Bronchial smooth muscle cell (primary cell): ENCODE measurements around the gene HSD17B8. TPM values are rescaled to one million over a fixed set of nuclear protein-coding genes. Genes with fewer than 3 reads are reported as not detected.

Experiments
- total RNA-seq: library from RNA; depleted of rRNA; stranded (reverse); fragments of >200 nt; gene quantifications from 2 replicates; pipeline ENCODE4 v1.2.1, GENCODE V29; 2014

The HSD17B8 gene
- total RNA-seq = 9.5 and 10.9 TPM in 2 replicates

DNA sequence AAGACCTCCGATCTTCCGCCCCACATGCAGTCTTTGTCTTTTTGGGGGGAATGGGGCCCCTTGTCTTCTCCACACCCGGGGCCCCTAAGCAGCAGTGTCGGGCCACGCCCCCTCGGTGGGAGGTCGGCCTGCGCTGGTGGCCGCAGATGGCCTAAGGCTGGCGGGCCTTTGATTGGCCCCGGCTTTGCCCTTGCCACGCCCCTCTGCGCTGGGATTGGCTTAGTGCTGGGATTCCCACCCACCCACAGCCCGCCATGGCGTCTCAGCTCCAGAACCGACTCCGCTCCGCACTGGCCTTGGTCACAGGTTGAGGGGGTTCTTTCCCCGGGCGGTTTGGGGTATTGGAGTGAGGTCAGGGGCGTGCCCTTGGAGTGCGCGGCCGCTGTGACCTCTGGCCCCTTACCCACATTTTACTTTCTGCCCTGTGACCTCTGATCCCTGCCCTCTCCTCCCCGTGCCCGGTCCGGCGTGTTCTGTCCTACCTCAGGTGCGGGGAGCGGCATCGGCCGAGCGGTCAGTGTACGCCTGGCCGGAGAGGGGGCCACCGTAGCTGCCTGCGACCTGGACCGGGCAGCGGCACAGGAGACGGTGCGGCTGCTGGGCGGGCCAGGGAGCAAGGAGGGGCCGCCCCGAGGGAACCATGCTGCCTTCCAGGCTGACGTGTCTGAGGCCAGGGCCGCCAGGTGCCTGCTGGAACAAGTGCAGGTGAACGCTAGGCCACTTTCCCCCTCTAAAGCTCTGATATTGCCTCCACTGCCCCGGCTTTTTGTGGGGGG is at the start of gene HSD17B8:
HSD17B8 (plus strand) TSS at position 241 of the 776 bp plus-strand sequence; CDS start at position 255, 14 bp downstream.

DNA sequence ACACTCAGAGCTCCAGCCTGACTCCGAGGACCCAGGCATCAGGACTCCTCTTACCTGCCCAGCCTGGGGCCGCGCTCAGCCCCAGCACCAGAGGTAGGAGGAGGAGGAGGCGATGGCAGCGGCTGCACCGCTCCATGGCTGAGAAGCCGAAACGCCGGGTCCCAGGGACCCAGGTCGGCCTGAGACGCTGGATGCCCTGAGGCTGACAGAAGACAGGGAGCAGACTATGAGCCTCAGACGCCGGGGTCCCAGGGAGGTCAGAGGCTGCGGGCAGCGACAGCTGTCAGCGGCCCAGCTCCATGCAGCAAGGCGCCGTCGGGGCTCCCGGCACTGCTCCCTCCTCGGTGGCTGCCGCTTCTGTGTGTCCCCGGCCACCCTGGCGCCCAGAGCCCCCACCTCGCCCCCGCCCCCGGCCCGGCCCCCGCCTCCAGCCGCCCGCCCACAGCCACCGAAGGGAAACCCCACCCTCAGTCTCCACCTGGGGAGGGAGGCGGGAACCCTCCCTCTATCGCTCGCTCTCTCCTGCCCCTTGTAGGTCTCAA is 12.3 kb upstream of the HSD17B8 start, which contains the start of gene COL11A2:
COL11A2 (minus strand) TSS at position 363 of the 542 bp plus-strand sequence; CDS start at position 136, 227 bp downstream.

DNA sequence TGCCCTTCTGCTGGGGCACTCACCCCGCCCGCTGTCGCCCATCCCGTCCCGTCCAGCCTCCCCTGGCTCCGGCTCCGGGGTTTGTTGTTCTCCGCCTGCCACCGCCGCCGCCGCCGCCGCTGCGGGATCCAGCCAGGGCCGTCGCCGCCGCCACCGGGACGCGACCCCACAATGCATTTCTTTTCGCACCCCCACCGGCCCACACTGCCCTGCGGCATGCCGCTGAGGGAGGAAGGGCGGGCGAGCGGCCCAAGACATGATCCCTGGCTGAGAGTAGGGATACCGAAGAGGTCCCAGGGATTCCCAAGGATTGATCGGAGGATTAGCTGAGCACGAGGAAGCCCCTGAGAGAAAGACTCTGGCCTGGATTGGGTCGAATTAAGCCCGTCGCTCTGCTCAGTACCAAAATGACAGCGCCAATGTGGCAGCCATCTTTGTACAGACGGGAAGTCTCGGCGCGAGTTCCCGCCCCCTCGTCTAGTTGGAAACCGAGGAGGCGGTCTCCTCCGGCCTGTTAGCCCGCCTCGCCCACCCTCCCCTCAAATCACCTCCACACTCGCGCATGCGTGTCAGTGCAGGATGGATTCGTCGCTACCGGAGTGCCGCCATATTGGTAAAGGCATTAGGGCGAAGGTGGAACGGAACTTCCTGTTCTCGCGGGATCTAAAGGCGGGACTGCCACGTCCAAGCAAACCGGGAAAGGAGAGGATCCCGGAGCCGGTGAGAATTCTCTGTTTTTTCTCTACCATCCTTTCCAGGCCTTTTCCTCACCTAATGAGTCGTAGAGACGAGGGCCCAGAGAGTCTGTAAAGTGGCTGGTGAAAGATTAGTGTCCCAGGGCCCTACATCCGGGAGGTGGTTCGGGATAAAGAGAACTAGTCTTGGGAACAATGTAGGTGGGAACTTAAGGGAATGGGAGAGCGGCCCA is 4.0 kb upstream of the HSD17B8 start, which contains the start of the genes RXRB and SLC39A7:
RXRB (minus strand) TSS at position 447 of the 928 bp plus-strand sequence; CDS start at position 258, 189 bp downstream.
SLC39A7 (plus strand) TSS at position 649 of the 928 bp plus-strand sequence. CDS start 379 bp downstream, outside the sequence.

DNA sequence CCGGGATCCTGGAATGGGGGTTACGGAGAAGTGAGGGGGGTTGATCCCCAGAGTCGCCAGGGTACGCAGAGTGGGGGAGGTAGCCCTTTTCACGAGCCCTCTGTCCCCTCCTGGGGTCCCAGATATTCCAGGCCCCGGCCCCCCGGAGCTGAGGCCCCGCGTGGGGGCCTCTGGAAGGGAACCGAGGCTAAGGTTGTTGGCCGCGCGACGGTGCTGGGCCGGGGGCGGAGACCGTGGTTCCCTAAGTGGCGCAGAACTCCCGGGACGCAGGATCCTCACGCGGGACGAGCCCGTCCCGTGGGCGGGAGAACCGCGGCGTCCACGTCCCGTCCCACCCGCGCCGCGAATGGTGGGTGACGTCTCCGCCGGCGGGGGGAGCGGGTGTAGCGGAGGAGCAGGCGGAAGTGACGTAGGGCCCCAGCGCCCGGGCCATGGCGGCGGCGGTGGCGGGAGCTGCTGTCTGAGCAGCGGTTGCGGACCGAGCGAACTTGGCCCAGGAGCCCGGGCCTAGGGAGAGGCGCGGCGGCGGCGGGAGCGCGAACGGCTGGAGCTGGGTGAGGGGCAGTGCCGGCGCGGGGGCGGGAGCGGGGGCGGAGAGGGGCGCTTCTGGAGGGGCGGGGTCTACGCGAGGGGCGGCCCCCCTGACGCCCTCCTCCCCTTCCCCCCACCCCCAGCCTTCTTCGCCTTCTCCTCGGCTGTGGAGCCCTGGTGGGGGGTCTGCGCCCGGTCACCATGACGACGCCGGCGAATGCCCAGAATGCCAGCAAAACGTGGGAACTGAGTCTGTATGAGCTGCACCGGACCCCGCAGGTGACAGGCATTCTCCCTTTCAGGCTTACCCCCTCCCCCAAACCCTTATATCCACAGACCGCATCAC is 3.9 kb downstream of the HSD17B8 start, which contains the start of gene RING1:
RING1 (plus strand) TSS at position 410 of the 877 bp plus-strand sequence; CDS start at position 733, 323 bp downstream.

Other genes starting within 250 kb of the HSD17B8 start
- gene BRD2, start 236.1 kb upstream of the HSD17B8 start, total RNA-seq = 43.8 and 55.0 TPM in 2 replicates
- under 0.01 TPM in 1 of 2 replicates, not detected in the other for gene HLA-DOA, start 195.1 kb upstream of the HSD17B8 start, total RNA-seq
- 2.4 TPM in 1 of 2 replicates, not detected in the other for gene HLA-DPA1, start 131.0 kb upstream of the HSD17B8 start, total RNA-seq
- gene HLA-DPB1, start 128.7 kb upstream of the HSD17B8 start, total RNA-seq = 3.5 and 10.4 TPM in 2 replicates
- 0.16 and 0.17 TPM in 2 replicates for gene COL11A2, start 12.2 kb upstream of the HSD17B8 start, total RNA-seq
- gene RXRB, start 4.0 kb upstream of the HSD17B8 start, total RNA-seq = 25.2 and 26.4 TPM in 2 replicates
- gene SLC39A7, start 3.8 kb upstream of the HSD17B8 start, total RNA-seq = 121 and 154 TPM in 2 replicates
- 45.4 and 50.0 TPM in 2 replicates for gene RING1, start 3.8 kb downstream of the HSD17B8 start, total RNA-seq
- gene VPS52, start 67.2 kb downstream of the HSD17B8 start, total RNA-seq = 46.5 and 49.3 TPM in 2 replicates
- gene RPS18, start 67.4 kb downstream of the HSD17B8 start, total RNA-seq = 6,387 and 9,959 TPM in 2 replicates
- 13.6 and 14.6 TPM in 2 replicates for gene B3GALT4, start 72.5 kb downstream of the HSD17B8 start, total RNA-seq
- gene WDR46, start 84.6 kb downstream of the HSD17B8 start, total RNA-seq = 71.7 and 97.4 TPM in 2 replicates
- gene PFDN6, start 84.9 kb downstream of the HSD17B8 start, total RNA-seq = 29.7 and 41.6 TPM in 2 replicates
- gene RGL2, start 94.3 kb downstream of the HSD17B8 start, total RNA-seq = 21.9 and 23.9 TPM in 2 replicates
- 28.6 and 31.1 TPM in 2 replicates for gene TAPBP, start 109.4 kb downstream of the HSD17B8 start, total RNA-seq
- gene ZBTB22, start 113.1 kb downstream of the HSD17B8 start, total RNA-seq = 21.8 and 34.4 TPM in 2 replicates
- gene DAXX, start 118.3 kb downstream of the HSD17B8 start, total RNA-seq = 32.8 and 72.2 TPM in 2 replicates
- 0.52 and 2.7 TPM in 2 replicates for gene KIFC1, start 187.2 kb downstream of the HSD17B8 start, total RNA-seq
- gene PHF1, start 206.4 kb downstream of the HSD17B8 start, total RNA-seq = 21.1 and 21.9 TPM in 2 replicates
- gene CUTA, start 213.5 kb downstream of the HSD17B8 start, total RNA-seq = 90.8 and 170 TPM in 2 replicates
- 3.5 and 5.2 TPM in 2 replicates for gene SYNGAP1, start 215.4 kb downstream of the HSD17B8 start, total RNA-seq
- 3.6 and 4.6 TPM in 2 replicates for gene ZBTB9, start 249.9 kb downstream of the HSD17B8 start, total RNA-seq